Measurements from ENCODE around the gene MCM9.
A peak's percentile ranks its signal among the peaks of the same experiment; 100 is the strongest.
"Not testable (repeated sequence)": the region's sequence is repeated elsewhere in the genome, so short reads cannot be mapped to it uniquely, and the experiment has no call there.

MCM9 gene

DNA sequence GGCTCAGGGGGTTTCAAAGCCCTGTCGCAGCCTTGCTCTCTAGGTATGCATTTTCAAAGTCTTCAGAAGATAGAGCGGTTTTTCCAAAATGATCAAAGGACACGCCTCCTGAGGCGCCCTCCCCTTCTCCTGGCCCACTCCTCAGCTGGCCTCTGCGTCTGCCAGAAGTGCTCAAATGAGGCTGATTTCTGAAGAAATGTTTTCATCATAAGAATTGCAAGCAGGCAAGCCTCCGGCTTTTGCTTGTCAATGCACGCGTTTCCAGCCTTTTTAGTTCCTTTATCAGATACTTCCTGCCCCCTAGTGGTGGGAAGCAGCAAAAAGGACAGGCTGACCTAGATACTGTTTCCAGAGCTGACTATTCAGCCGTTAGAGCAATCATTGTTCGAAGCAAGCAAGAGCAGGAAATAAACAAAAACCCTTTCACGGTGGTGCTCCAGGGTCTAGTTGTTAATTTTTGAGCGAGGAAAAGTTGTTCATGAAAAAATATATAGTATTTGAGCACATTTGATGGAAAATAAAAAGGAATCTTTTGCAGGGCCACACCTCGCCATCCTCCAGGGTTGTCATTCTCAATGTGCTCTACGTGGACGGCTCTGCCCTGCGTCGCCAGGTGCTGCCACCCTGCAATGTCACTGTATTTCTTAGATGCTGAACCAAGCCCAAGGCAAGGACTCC lies 134.4 kb downstream of the MCM9 start:
- WGBS (ENCODE audit: insufficient coverage): 37% methylated on average over 16 of the region's 17 CpGs
- no peak overlapping the region for H3K27ac ChIP-seq (ENCODE audit: insufficient read depth in 1 of 2, low read depth in 1 of 2, low read length in 2 of 2, poor library complexity in 1 of 2, severe bottlenecking in 2 of 2)
- no peaks in the 10 kb centered on the region for H3K36me3 ChIP-seq (ENCODE audit: control insufficient read depth in 4 of 4, insufficient read depth in 4 of 4, low read length in 3 of 4)
- H3K9me3 ChIP-seq (ENCODE audit: control extremely low read depth in 1 of 5, control insufficient read depth in 4 of 5, insufficient read depth in 2 of 5, low read depth in 1 of 5, low read length in 4 of 5): no peaks in the 10 kb centered on the region
- peaks cover 0 to 6% (median 3%) of the 10 kb centered on the region in 4 experiments for H3K4me1 ChIP-seq (ENCODE audit: control extremely low read depth in 1 of 4, control insufficient read depth in 4 of 4, insufficient read depth in 4 of 4, low read length in 3 of 4)
- H3K27me3 ChIP-seq (replicated peaks in 2 of 5; ENCODE audit: control insufficient read depth in 4 of 5, insufficient read depth in 5 of 5, low read length in 4 of 5): no peaks in the 10 kb centered on the region
- ChIA-PET CTCF (interaction anchor here (0.7 to 5.1 kb wide), 13 partner anchors 9 to 521 kb away, joined by 3 to 36 read pairs (median 3); no protein-coding TSS in a partner anchor), POLR2A (no interaction called here)
- H3K4me3 ChIP-seq (ENCODE audit: control insufficient read depth in 1 of 7, extremely low read depth in 1 of 7, insufficient read depth in 4 of 7, low read depth in 2 of 7, low read length in 6 of 7): peak overlapping the region in 3 of 7 experiments; percentile 20 to 50 (median 41)
- peak; percentile 85 to 92 (median 92) for DNase-seq

- Histone ChIP-seq H3K27me3 (replicated peaks in 2 of 5; ENCODE audit: control insufficient read depth in 4 of 5, insufficient read depth in 5 of 5, low read length in 4 of 5) (no peaks in the 10 kb centered on the region), H3K4me1 (ENCODE audit: control extremely low read depth in 1 of 4, control insufficient read depth in 4 of 4, insufficient read depth in 4 of 4, low read length in 3 of 4) (peaks cover 0 to 6% (median 3%) of the 10 kb centered on the region in 4 experiments), H3K4me3 (ENCODE audit: control insufficient read depth in 1 of 7, extremely low read depth in 1 of 7, insufficient read depth in 4 of 7, low read depth in 2 of 7, low read length in 6 of 7) (no peak overlapping the region), H3K36me3 (ENCODE audit: control insufficient read depth in 4 of 4, insufficient read depth in 4 of 4, low read length in 3 of 4) (no peaks in the 10 kb centered on the region), H3K27ac (ENCODE audit: insufficient read depth in 1 of 2, low read depth in 1 of 2, low read length in 2 of 2, poor library complexity in 1 of 2, severe bottlenecking in 2 of 2) (no peak overlapping the region), H3K9me3 (ENCODE audit: control extremely low read depth in 1 of 5, control insufficient read depth in 4 of 5, insufficient read depth in 2 of 5, low read depth in 1 of 5, low read length in 4 of 5) (no peaks in the 10 kb centered on the region)
- CTCF ChIA-PET: interaction anchor here (1.2 to 5.1 kb wide), 7 partner anchors 11 to 217 kb away, joined by 3 to 36 read pairs (median 4); no protein-coding TSS in a partner anchor
- DNase-seq: no peak
- 100% methylated on average over 2 of the region's 4 CpGs for WGBS (ENCODE audit: insufficient coverage)
- POLR2A ChIA-PET: no interaction called here
These were observed 135.1 kb downstream of the MCM9 start for GRCh38 chr6:118799826-118800225.

GRCh38 chr6:118796548-118796947 lies 138.4 kb downstream of the MCM9 start:
- H3K9me3 ChIP-seq (ENCODE audit: control extremely low read depth in 1 of 5, control insufficient read depth in 4 of 5, insufficient read depth in 2 of 5, low read depth in 1 of 5, low read length in 4 of 5); POLR2A ChIA-PET; H3K4me1 ChIP-seq (ENCODE audit: control extremely low read depth in 1 of 4, control insufficient read depth in 4 of 4, insufficient read depth in 4 of 4, low read length in 3 of 4); H3K36me3 ChIP-seq (ENCODE audit: control insufficient read depth in 4 of 4, insufficient read depth in 4 of 4, low read length in 3 of 4); H3K27ac ChIP-seq (ENCODE audit: insufficient read depth in 1 of 2, low read depth in 1 of 2, low read length in 2 of 2, poor library complexity in 1 of 2, severe bottlenecking in 2 of 2); DNase-seq; H3K4me3 ChIP-seq (ENCODE audit: control insufficient read depth in 1 of 7, extremely low read depth in 1 of 7, insufficient read depth in 4 of 7, low read depth in 2 of 7, low read length in 6 of 7); H3K27me3 ChIP-seq (replicated peaks in 2 of 5; ENCODE audit: control insufficient read depth in 4 of 5, insufficient read depth in 5 of 5, low read length in 4 of 5): not testable (repeated sequence)
- CTCF ChIA-PET: interaction anchor here (1.4 kb wide), 1 partner anchor 12 kb away, joined by 3 read pairs; no protein-coding TSS in a partner anchor
- WGBS (ENCODE audit: insufficient coverage): 98% methylated on average over 5 of the region's 9 CpGs

DNA sequence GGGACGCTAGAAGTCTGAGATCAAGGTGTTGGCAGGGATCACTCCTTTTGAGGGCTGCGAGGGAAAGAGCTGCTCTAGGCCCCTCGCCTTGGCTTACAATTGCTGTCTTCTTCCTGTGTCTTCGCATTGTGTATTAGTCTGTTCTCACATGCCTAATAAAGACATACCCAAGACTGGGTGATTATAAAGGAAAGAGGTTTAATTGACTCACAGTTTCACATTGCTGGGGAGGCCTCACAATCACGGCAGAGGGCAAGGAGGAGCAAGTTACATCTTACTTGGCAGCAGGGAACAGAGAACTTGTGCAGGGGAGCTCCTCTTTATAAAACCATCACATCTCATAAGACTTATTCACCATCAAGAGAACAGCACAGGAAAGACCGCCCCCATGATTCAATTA lies 143.5 kb downstream of the MCM9 start:
- CTCF ChIA-PET: interaction anchor here (5.2 kb wide), 1 partner anchor 10 kb away, joined by 36 read pairs; no protein-coding TSS in a partner anchor

DNA sequence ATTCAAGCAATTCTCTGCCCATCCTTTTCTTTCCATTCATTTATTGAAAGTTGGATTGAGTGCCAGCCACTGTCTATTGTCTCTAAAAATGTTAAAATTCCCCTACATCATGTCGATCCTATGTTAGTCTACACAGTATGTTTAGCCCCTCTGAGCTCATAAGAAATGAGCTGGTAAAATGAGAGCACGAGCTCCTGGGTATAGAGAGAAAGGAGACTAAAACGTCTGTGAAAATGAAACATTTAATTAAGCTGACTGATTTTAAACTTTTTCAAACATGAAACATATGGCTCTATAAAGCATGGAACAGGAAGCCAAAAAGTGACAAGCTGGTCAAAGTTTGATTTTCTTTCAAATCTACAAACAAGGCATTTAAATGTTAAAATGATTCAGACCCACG lies 145.0 kb downstream of the MCM9 start:
- H3K27me3 ChIP-seq (replicated peaks in 2 of 5; ENCODE audit: control insufficient read depth in 4 of 5, insufficient read depth in 5 of 5, low read length in 4 of 5): no peaks in the 10 kb centered on the region
- no peak overlapping the region for H3K27ac ChIP-seq (ENCODE audit: insufficient read depth in 1 of 2, low read depth in 1 of 2, low read length in 2 of 2, poor library complexity in 1 of 2, severe bottlenecking in 2 of 2)
- H3K4me1 ChIP-seq (ENCODE audit: control extremely low read depth in 1 of 4, control insufficient read depth in 4 of 4, insufficient read depth in 4 of 4, low read length in 3 of 4): peaks cover 0 to 6% (median 1%) of the 10 kb centered on the region in 4 experiments
- WGBS (ENCODE audit: insufficient coverage): no CpG with 5 or more reads among the region's 4 CpGs
- ChIA-PET CTCF (interaction anchor here (1.0 to 5.2 kb wide), 3 partner anchors 10 to 23 kb away, joined by 3 to 36 read pairs (median 10); no protein-coding TSS in a partner anchor), POLR2A (no interaction called here)
- H3K36me3 ChIP-seq (ENCODE audit: control insufficient read depth in 4 of 4, insufficient read depth in 4 of 4, low read length in 3 of 4): no peaks in the 10 kb centered on the region
- H3K9me3 ChIP-seq (ENCODE audit: control extremely low read depth in 1 of 5, control insufficient read depth in 4 of 5, insufficient read depth in 2 of 5, low read depth in 1 of 5, low read length in 4 of 5): peaks cover 0 to 3% (median 0%) of the 10 kb centered on the region in 5 experiments
- no peak overlapping the region for H3K4me3 ChIP-seq (ENCODE audit: control insufficient read depth in 1 of 7, extremely low read depth in 1 of 7, insufficient read depth in 4 of 7, low read depth in 2 of 7, low read length in 6 of 7)
- no peak for DNase-seq

More for the DNA sequence above, 143.5 kb downstream of the MCM9 start:
- peaks cover 0 to 6% (median under 1%) of the 10 kb centered on the region in 4 experiments for H3K4me1 ChIP-seq (ENCODE audit: control extremely low read depth in 1 of 4, control insufficient read depth in 4 of 4, insufficient read depth in 4 of 4, low read length in 3 of 4)
- H3K9me3 ChIP-seq (ENCODE audit: control extremely low read depth in 1 of 5, control insufficient read depth in 4 of 5, insufficient read depth in 2 of 5, low read depth in 1 of 5, low read length in 4 of 5): peaks cover 0 to 3% (median 0%) of the 10 kb centered on the region in 5 experiments
- WGBS (ENCODE audit: insufficient coverage): 97% methylated on average over 4 of the region's 6 CpGs
- DNase-seq: no peak
- POLR2A ChIA-PET: interaction anchor here (0.6 kb wide), 1 partner anchor 46 kb away, joined by 3 read pairs; no protein-coding TSS in a partner anchor
- no peaks in the 10 kb centered on the region for H3K27me3 ChIP-seq (replicated peaks in 2 of 5; ENCODE audit: control insufficient read depth in 4 of 5, insufficient read depth in 5 of 5, low read length in 4 of 5)
- no peaks in the 10 kb centered on the region for H3K36me3 ChIP-seq (ENCODE audit: control insufficient read depth in 4 of 4, insufficient read depth in 4 of 4, low read length in 3 of 4)
- no peak overlapping the region for H3K4me3 ChIP-seq (ENCODE audit: control insufficient read depth in 1 of 7, extremely low read depth in 1 of 7, insufficient read depth in 4 of 7, low read depth in 2 of 7, low read length in 6 of 7)
- no peak overlapping the region for H3K27ac ChIP-seq (ENCODE audit: insufficient read depth in 1 of 2, low read depth in 1 of 2, low read length in 2 of 2, poor library complexity in 1 of 2, severe bottlenecking in 2 of 2)

DNA sequence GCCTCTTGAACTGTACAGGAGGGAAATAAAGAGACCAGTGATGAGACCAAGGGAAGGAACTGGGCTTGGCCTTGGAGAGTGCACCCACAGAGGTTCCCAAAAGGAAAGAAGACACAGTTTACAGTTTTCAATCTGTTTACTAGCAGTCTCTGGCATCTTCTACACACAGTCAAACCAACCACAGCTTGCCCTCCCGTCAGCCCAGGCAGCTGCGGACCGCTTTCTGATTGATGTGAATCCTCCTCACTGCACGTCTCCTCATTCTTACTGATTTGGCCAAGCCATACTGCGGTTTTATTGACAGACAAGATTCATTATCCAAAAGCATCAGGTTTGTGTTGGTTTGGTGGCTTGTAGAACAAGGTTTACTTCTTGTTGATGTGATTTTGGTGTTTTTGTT lies 145.5 kb downstream of the MCM9 start:
- peaks cover 0 to 3% (median 0%) of the 10 kb centered on the region in 5 experiments for H3K9me3 ChIP-seq (ENCODE audit: control extremely low read depth in 1 of 5, control insufficient read depth in 4 of 5, insufficient read depth in 2 of 5, low read depth in 1 of 5, low read length in 4 of 5)
- POLR2A ChIA-PET: no interaction called here
- no peaks in the 10 kb centered on the region for H3K27me3 ChIP-seq (replicated peaks in 2 of 5; ENCODE audit: control insufficient read depth in 4 of 5, insufficient read depth in 5 of 5, low read length in 4 of 5)
- CTCF ChIA-PET: interaction anchor here (1.0 to 5.2 kb wide), 3 partner anchors 10 to 22 kb away, joined by 3 to 36 read pairs (median 10); no protein-coding TSS in a partner anchor
- no peak for DNase-seq
- no peaks in the 10 kb centered on the region for H3K36me3 ChIP-seq (ENCODE audit: control insufficient read depth in 4 of 4, insufficient read depth in 4 of 4, low read length in 3 of 4)
- H3K27ac ChIP-seq (ENCODE audit: insufficient read depth in 1 of 2, low read depth in 1 of 2, low read length in 2 of 2, poor library complexity in 1 of 2, severe bottlenecking in 2 of 2): no peak overlapping the region
- 97% methylated on average over 4 of the region's 5 CpGs for WGBS (ENCODE audit: insufficient coverage)
- peaks cover under 1 to 11% (median 6%) of the 10 kb centered on the region in 4 experiments for H3K4me1 ChIP-seq (ENCODE audit: control extremely low read depth in 1 of 4, control insufficient read depth in 4 of 4, insufficient read depth in 4 of 4, low read length in 3 of 4)
- H3K4me3 ChIP-seq (ENCODE audit: control insufficient read depth in 1 of 7, extremely low read depth in 1 of 7, insufficient read depth in 4 of 7, low read depth in 2 of 7, low read length in 6 of 7): no peak overlapping the region

DNA sequence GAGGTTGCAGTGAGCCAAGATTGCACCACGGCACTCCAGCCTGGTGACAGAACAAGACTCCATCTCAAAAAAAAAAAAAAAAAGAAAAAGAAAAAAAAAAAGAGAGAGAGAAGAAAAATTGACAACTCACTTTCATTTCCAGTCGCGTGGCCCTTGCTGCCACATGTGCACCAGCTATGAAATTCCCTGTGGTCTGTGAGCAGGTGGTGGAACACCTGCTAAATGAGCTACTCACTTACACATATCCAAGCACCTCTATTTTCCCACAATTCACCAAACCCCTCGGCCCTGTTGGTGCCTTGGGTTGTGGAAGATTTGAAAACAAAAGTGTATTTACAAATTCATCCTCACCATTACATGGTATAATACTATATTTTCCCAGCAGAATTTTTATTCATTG lies 146.3 kb downstream of the MCM9 start:
- Histone ChIP-seq H3K36me3 (ENCODE audit: control insufficient read depth in 4 of 4, insufficient read depth in 4 of 4, low read length in 3 of 4) (no peaks in the 10 kb centered on the region), H3K27ac (ENCODE audit: insufficient read depth in 1 of 2, low read depth in 1 of 2, low read length in 2 of 2, poor library complexity in 1 of 2, severe bottlenecking in 2 of 2) (no peak overlapping the region), H3K9me3 (ENCODE audit: control extremely low read depth in 1 of 5, control insufficient read depth in 4 of 5, insufficient read depth in 2 of 5, low read depth in 1 of 5, low read length in 4 of 5) (peaks cover 0 to 3% (median 0%) of the 10 kb centered on the region in 5 experiments), H3K4me1 (ENCODE audit: control extremely low read depth in 1 of 4, control insufficient read depth in 4 of 4, insufficient read depth in 4 of 4, low read length in 3 of 4) (peaks cover 3 to 18% (median 11%) of the 10 kb centered on the region in 4 experiments), H3K27me3 (replicated peaks in 2 of 5; ENCODE audit: control insufficient read depth in 4 of 5, insufficient read depth in 5 of 5, low read length in 4 of 5) (no peaks in the 10 kb centered on the region), H3K4me3 (ENCODE audit: control insufficient read depth in 1 of 7, extremely low read depth in 1 of 7, insufficient read depth in 4 of 7, low read depth in 2 of 7, low read length in 6 of 7) (no peak overlapping the region)
- no CpG with 5 or more reads among the region's 4 CpGs for WGBS (ENCODE audit: insufficient coverage)
- ChIA-PET CTCF (interaction anchor here (1.9 to 5.2 kb wide), 2 partner anchors 9 to 13 kb away, joined by 10 to 36 read pairs; no protein-coding TSS in a partner anchor), POLR2A (no interaction called here)
- no peak for DNase-seq
